Measurements from ENCODE around the gene SLC6A5. TPM values are rescaled to one million over a fixed set of nuclear protein-coding genes. Genes with fewer than 3 reads are reported as not detected.

SLC6A5 gene
- total and polyA plus RNA-seq, 2 donors (not counting 3 experiments of a cell fraction or from before 2014, with no cell fraction given), result not detected

- Histone ChIP-seq H3K27me3 (ENCODE audit: control insufficient read depth in 2 of 2, insufficient read depth in 2 of 2, low read length in 2 of 2) (no peaks in the 10 kb centered on the region), H3K9me1 (replicated peaks; ENCODE audit: control insufficient read depth, extremely low read depth, insufficient read depth, low read length) (no peaks in the 10 kb centered on the region), H3K4me3 (replicated peaks in 1 of 3; ENCODE audit: insufficient read depth in 1 of 3, low read depth in 1 of 3, low read length in 3 of 3) (no peak overlapping the region), H4K20me1 (replicated peaks; ENCODE audit: control insufficient read depth, extremely low read depth, insufficient read depth, low read length) (no peaks in the 10 kb centered on the region), H3K4me1 (ENCODE audit: control insufficient read depth, extremely low read depth, insufficient read depth, low read length) (no peaks in the 10 kb centered on the region), H3K4me2 (ENCODE audit: insufficient read depth, low read length) (no peak overlapping the region), H2AFZ (ENCODE audit: low read depth, low read length) (no peak overlapping the region), H3K9ac (replicated peaks; ENCODE audit: extremely low read depth, insufficient read depth, low read length) (no peak overlapping the region), H3K27ac (ENCODE audit: insufficient read depth, low read depth, low read length) (no peak overlapping the region), H3K79me2 (ENCODE audit: control insufficient read depth, insufficient read depth, low read length) (no peaks in the 10 kb centered on the region), H3K36me3 (ENCODE audit: control insufficient read depth in 2 of 2, extremely low read depth in 1 of 2, insufficient read depth in 2 of 2, low read length in 2 of 2) (no peaks in the 10 kb centered on the region), H3K9me3 (replicated peaks; ENCODE audit: control insufficient read depth, insufficient read depth, low read length) (no peaks in the 10 kb centered on the region)
- ChIA-PET CTCF (no interaction called here), POLR2A (no interaction called here)
- TF ChIP-seq JUN (IDR thresholded peaks at IDR 0.05; ENCODE audit: borderline replicate concordance, insufficient read depth, insufficient read length, low read depth) (no peak), MAX (IDR thresholded peaks at IDR 0.05; ENCODE audit: insufficient read depth, insufficient read length) (no peak), FOS (IDR thresholded peaks at IDR 0.05; ENCODE audit: borderline replicate concordance, insufficient read depth, low read length) (no peak), CTCF (IDR thresholded peaks at IDR 0.05; ENCODE audit: extremely low read depth in 1 of 2, insufficient read depth in 1 of 2, low read depth in 1 of 2, low read length in 2 of 2) (no peak), POLR2AphosphoS5 (IDR thresholded peaks at IDR 0.05; ENCODE audit: insufficient read depth, low read depth, low read length) (no peak), MYC (IDR thresholded peaks at IDR 0.05; ENCODE audit: low read depth, low read length) (no peak)
- FAIRE-seq (no peak), DNase-seq (ENCODE audit: low read depth, low spot score) (no peak)
- intact Hi-C loops (cut with micrococcal nuclease) (no loop called here), dilution Hi-C loops (cut with MboI; ENCODE audit: extremely low pct_ligation_motif_present, low sequenced_read_pairs) (no loop called here)
- BruUV-seq (replicated peaks), result no TSS peak
Observed at GRCh38 chr11:20561915-20562314, 37.5 kb upstream of the SLC6A5 start.

DNA sequence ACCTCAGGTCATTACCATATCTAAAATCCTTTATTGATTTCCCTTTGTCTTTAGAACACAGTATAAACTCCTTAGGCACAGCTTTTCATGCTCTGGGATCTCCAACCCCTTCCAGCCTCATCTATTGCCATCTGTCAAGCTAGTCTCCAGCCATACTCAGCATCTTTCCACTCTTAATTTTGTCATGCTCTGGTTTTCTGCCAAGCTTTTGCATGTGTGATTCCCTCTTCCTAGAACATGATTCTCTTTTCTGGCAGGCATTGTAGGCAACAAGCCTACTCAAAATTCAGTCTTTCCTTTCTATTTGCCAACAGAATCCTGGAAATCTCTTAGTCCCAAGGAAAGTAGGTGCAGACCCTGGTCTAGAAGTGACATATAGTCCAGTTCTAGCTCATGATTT, 35.5 kb upstream of the SLC6A5 start:
- no peak overlapping the region for H2AFZ ChIP-seq (ENCODE audit: low read depth, low read length)
- no peaks in the 10 kb centered on the region for H3K79me2 ChIP-seq (ENCODE audit: control insufficient read depth, insufficient read depth, low read length)
- H3K9ac ChIP-seq (replicated peaks; ENCODE audit: extremely low read depth, insufficient read depth, low read length), result no peak overlapping the region
- FAIRE-seq, result no peak
- CTCF ChIA-PET, result no interaction called here
- H3K36me3 ChIP-seq (ENCODE audit: control insufficient read depth in 2 of 2, extremely low read depth in 1 of 2, insufficient read depth in 2 of 2, low read length in 2 of 2), result no peaks in the 10 kb centered on the region
- dilution Hi-C loops (cut with MboI; ENCODE audit: extremely low pct_ligation_motif_present, low sequenced_read_pairs), result no loop called here
- BruUV-seq (replicated peaks), result no TSS peak
- no peaks in the 10 kb centered on the region for H3K27me3 ChIP-seq (ENCODE audit: control insufficient read depth in 2 of 2, insufficient read depth in 2 of 2, low read length in 2 of 2)
- TF ChIP-seq JUN (IDR thresholded peaks at IDR 0.05; ENCODE audit: borderline replicate concordance, insufficient read depth, insufficient read length, low read depth) (no peak), MAX (IDR thresholded peaks at IDR 0.05; ENCODE audit: insufficient read depth, insufficient read length) (no peak), GATA2 (IDR thresholded peaks at IDR 0.05; ENCODE audit: insufficient read depth, insufficient read length, low read depth, low read length) (no peak), FOS (IDR thresholded peaks at IDR 0.05; ENCODE audit: borderline replicate concordance, insufficient read depth, low read length) (no peak), EZH2 (IDR thresholded peaks at IDR 0.05; ENCODE audit: borderline replicate concordance, low read depth, low read length, severe bottlenecking) (no peak), POLR2AphosphoS5 (IDR thresholded peaks at IDR 0.05; ENCODE audit: insufficient read depth, low read depth, low read length) (no peak), CTCF (IDR thresholded peaks at IDR 0.05; ENCODE audit: extremely low read depth in 1 of 2, insufficient read depth in 1 of 2, low read depth in 1 of 2, low read length in 2 of 2) (no peak), MYC (IDR thresholded peaks at IDR 0.05; ENCODE audit: low read depth, low read length) (no peak), POLR2A (IDR thresholded peaks at IDR 0.05; ENCODE audit: low read depth, low read length) (no peak)
- intact Hi-C loops (cut with micrococcal nuclease), result no loop called here
- no peak overlapping the region for H3K4me2 ChIP-seq (ENCODE audit: insufficient read depth, low read length)
- no peaks in the 10 kb centered on the region for H3K9me1 ChIP-seq (replicated peaks; ENCODE audit: control insufficient read depth, extremely low read depth, insufficient read depth, low read length)
- no peak overlapping the region for H3K27ac ChIP-seq (ENCODE audit: insufficient read depth, low read depth, low read length)
- H3K4me3 ChIP-seq (replicated peaks in 1 of 3; ENCODE audit: insufficient read depth in 1 of 3, low read depth in 1 of 3, low read length in 3 of 3), result no peak overlapping the region
- POLR2A ChIA-PET, result no interaction called here
- DNase-seq (ENCODE audit: low read depth, low spot score), result no peak
- H3K4me1 ChIP-seq (ENCODE audit: control insufficient read depth, extremely low read depth, insufficient read depth, low read length), result no peaks in the 10 kb centered on the region
- no peaks in the 10 kb centered on the region for H4K20me1 ChIP-seq (replicated peaks; ENCODE audit: control insufficient read depth, extremely low read depth, insufficient read depth, low read length)
- no peaks in the 10 kb centered on the region for H3K9me3 ChIP-seq (replicated peaks; ENCODE audit: control insufficient read depth, insufficient read depth, low read length)

All from endothelial cell of umbilical vein (primary cell).